IMR-90 (cell line): ENCODE results near the gene NPPA. TPM values are rescaled to one million over a fixed set of nuclear protein-coding genes. Genes with fewer than 3 reads are reported as not detected.

Source experiments
- ATAC-seq: fragments of 200-7000 bp; cut with Tn5 transposase; 2 replicates; pipeline ENCODE4 v1.9.1; 2020; ENCODE audit warnings: low read depth, mild to moderate bottlenecking, moderate library complexity
- BruUV-seq: library from RNA; stranded (reverse); fragments of 400-500 nt; replicated peaks from 2 replicates; lab custom pipeline; 2021; lab: Mats Ljungman, UMichigan
- CTCF ChIA-PET: fragments of 300-600 bp; formaldehyde crosslinking; extraction: SDS; loops from one replicate; lab custom pipeline; 2021; ENCODE audit warnings: antibody characterized with exemption; lab: Yijun Ruan, JAX
- POLR2A ChIA-PET: fragments of 300-600 bp; sonication (Branson Sonifier 250); formaldehyde crosslinking; loops from one replicate; lab custom pipeline; 2022; ENCODE audit warnings: antibody characterized with exemption; ENCODE audit not compliant: unreplicated experiment; lab: Charles Lee
- DNase-seq: peaks from one replicate; pipeline ENCODE4 v3.0.0; 2013
- H2AFZ ChIP-seq: replicated peaks from 2 replicates; pipeline ENCODE3; 2013; ENCODE audit warnings: low read length, mild to moderate bottlenecking; ENCODE audit not compliant: poor library complexity
- H2AK5ac ChIP-seq: 2 replicates; pipeline ENCODE4 v1.6.1; 2013; ENCODE audit warnings: low read depth, low read length, inconsistent platforms
- H2AK9ac ChIP-seq: replicated peaks from 2 replicates; pipeline ENCODE3; 2013; ENCODE audit warnings: mild to moderate bottlenecking, low read depth, low read length, moderate library complexity; ENCODE audit not compliant: poor library complexity
- H2BK120ac ChIP-seq: 2 replicates; pipeline ENCODE4 v1.6.1; 2013; ENCODE audit warnings: low read depth, low read length, inconsistent platforms
- H2BK15ac ChIP-seq: 3 replicates; pipeline ENCODE4 v1.6.1; 2013; ENCODE audit warnings: low read depth, low read length, inconsistent platforms
- H2BK20ac ChIP-seq: 2 replicates; pipeline ENCODE4 v1.6.1; 2013; ENCODE audit warnings: low read depth, mild to moderate bottlenecking, inconsistent platforms, low read length, moderate library complexity
- H2BK5ac ChIP-seq: 2 replicates; pipeline ENCODE4 v1.6.1; 2013; ENCODE audit warnings: mild to moderate bottlenecking, low read depth, low read length, inconsistent platforms; ENCODE audit not compliant: poor library complexity, severe bottlenecking
- H3K14ac ChIP-seq: replicated peaks from 2 replicates; pipeline ENCODE4 v1.6.1; 2013; ENCODE audit warnings: low read depth, low read length, inconsistent platforms
- H3K18ac ChIP-seq: 2 replicates; pipeline ENCODE4 v1.6.1; 2013; ENCODE audit warnings: low read depth, low read length, control low read depth
- H3K23ac ChIP-seq: 2 replicates; pipeline ENCODE4 v1.6.1; 2013; ENCODE audit warnings: low read depth, low read length, inconsistent platforms
- H3K27ac ChIP-seq: 2 replicates; pipeline ENCODE4 v1.5.1; 2013; ENCODE audit warnings: mild to moderate bottlenecking, control low read depth, low read length; ENCODE audit not compliant: insufficient read depth
- H3K27me3 ChIP-seq: 2 replicates; pipeline ENCODE4 v1.6.1; 2013; ENCODE audit warnings: low read length; ENCODE audit not compliant: control insufficient read depth, insufficient read depth
- H3K36me3 ChIP-seq: 2 replicates; pipeline ENCODE4 v1.6.1; 2013; ENCODE audit warnings: low read length, mixed read lengths; ENCODE audit not compliant: control insufficient read depth, insufficient read depth
- H3K4ac ChIP-seq: 2 replicates; pipeline ENCODE4 v1.6.1; 2013; ENCODE audit warnings: low read depth, low read length, inconsistent platforms
- H3K4me1 ChIP-seq: 2 replicates; pipeline ENCODE4 v1.6.1; 2013; ENCODE audit warnings: low read length, mixed read lengths; ENCODE audit not compliant: control insufficient read depth, insufficient read depth
- H3K4me2 ChIP-seq: 2 replicates; pipeline ENCODE4 v1.6.1; 2013; ENCODE audit warnings: low read depth, mild to moderate bottlenecking, control low read depth, low read length, moderate library complexity
- H3K4me3 ChIP-seq: 2 replicates; pipeline ENCODE4 v1.5.1; 2013; ENCODE audit warnings: low read depth, mild to moderate bottlenecking, control low read depth, low read length, moderate library complexity; ENCODE audit not compliant: insufficient read depth
- H3K56ac ChIP-seq: 2 replicates; pipeline ENCODE4 v1.6.1; 2013; ENCODE audit warnings: low read length, inconsistent platforms; ENCODE audit not compliant: insufficient read depth; ENCODE audit errors: extremely low read depth
- H3K79me1 ChIP-seq, 2 experiments: 2 replicates each; pipeline ENCODE4 v1.6.1; 2013; ENCODE audit warnings: low read length in 2 of 2, inconsistent platforms in 1 of 2, low read depth in 1 of 2
- H3K9ac ChIP-seq: 2 replicates; pipeline ENCODE4 v1.6.1; 2013; ENCODE audit warnings: low read depth, low read length, control low read depth
- H3K9me1 ChIP-seq: 2 replicates; pipeline ENCODE4 v1.6.1; 2013; ENCODE audit warnings: low read length, inconsistent platforms; ENCODE audit not compliant: insufficient read depth
- H3K9me3 ChIP-seq: 2 replicates; pipeline ENCODE4 v1.6.1; 2013; ENCODE audit warnings: low read length; ENCODE audit not compliant: control insufficient read depth, insufficient read depth
- H4K20me1 ChIP-seq: 2 replicates; pipeline ENCODE4 v1.6.1; 2013; ENCODE audit warnings: low read length, inconsistent platforms; ENCODE audit not compliant: insufficient read depth
- H4K5ac ChIP-seq: 2 replicates; pipeline ENCODE4 v1.6.1; 2013; ENCODE audit warnings: mild to moderate bottlenecking, low read depth, low read length, control low read depth
- H4K8ac ChIP-seq, 2 experiments: 2 replicates each; pipeline ENCODE4 v1.6.1; 2013; ENCODE audit warnings: low read depth in 2 of 2, low read length in 2 of 2, control low read depth in 1 of 2, inconsistent platforms in 1 of 2
- H4K91ac ChIP-seq: 2 replicates; pipeline ENCODE4 v1.6.1; 2013; ENCODE audit warnings: low read depth, low read length, inconsistent platforms; ENCODE audit not compliant: insufficient read depth
- BHLHE40 ChIP-seq: fragments of 150-350 bp; IDR thresholded peaks from 2 replicates; pipeline ENCODE4 v1.6.1; 2016; ENCODE audit warnings: mild to moderate bottlenecking, low read depth, low read length
- CTCF ChIP-seq: conservative IDR thresholded peaks from 2 replicates; pipeline ENCODE4 v1.5.1; 2012; ENCODE audit warnings: mild to moderate bottlenecking, low read depth, low read length, improper control_type of control experiment
- RAD21 ChIP-seq: IDR thresholded peaks from 2 replicates; pipeline ENCODE4 v1.6.1; 2012; ENCODE audit warnings: low read length, improper control_type of control experiment
- RCOR1 ChIP-seq: IDR thresholded peaks from 2 replicates; pipeline ENCODE4 v1.6.1; 2012; ENCODE audit warnings: mild to moderate bottlenecking, low read length, improper control_type of control experiment; ENCODE audit not compliant: insufficient replicate concordance
- SMC3 ChIP-seq: fragments of 150-350 bp; IDR thresholded peaks from 2 replicates; pipeline ENCODE4 v1.6.1; 2016; ENCODE audit warnings: low read depth, mild to moderate bottlenecking, antibody characterized with exemption, low read length, moderate library complexity
- WGBS, 2 experiments: methylation state at CpG; one replicate each; pipeline versions ENCODE4 v1.1.5 to v1.1.7; 2013; ENCODE audit warnings: missing lambda C conversion rate in 2 of 2; ENCODE audit not compliant: insufficient read length in 1 of 2; ENCODE audit errors: extremely low coverage in 2 of 2; 5-methylcytosine and 5-hydroxymethylcytosine counted together
- dilution Hi-C: fragments of 300-500 bp; cut with HindIII; formaldehyde crosslinking; loops from one replicate; pipeline ENCODE4 v1.14.3; 2018; ENCODE audit warnings: low sequenced_read_pairs; ENCODE audit not compliant: unreplicated experiment
- in situ Hi-C: fragments of 300-500 bp; cut with MboI; formaldehyde crosslinking; loops from 3 replicates; pipeline ENCODE4 v1.14.3; 2019; ENCODE audit warnings: low sequenced_read_pairs, inconsistent platforms, mixed read lengths
- intact Hi-C: fragments of 100-400 bp; cut with micrococcal nuclease; formaldehyde crosslinking; loops from 2 replicates; pipeline ENCODE4 v1.10.0; 2022
- polyA plus RNA-seq, 3 experiments: library from polyadenylated mRNA; depleted of rRNA; stranded (reverse); fragments of >200 nt; gene quantifications; 2 replicates each; pipeline ENCODE4 v1.2.3, GENCODE V29; 2012; ENCODE audit warnings: low replicate concordance in 1 of 3
- total RNA-seq: library from RNA; depleted of rRNA; stranded (reverse); fragments of >200 nt; gene quantifications from 2 replicates; pipeline ENCODE4 v1.2.3, GENCODE V29; 2012

Gene NPPA
- total and polyA plus RNA-seq, 2 of the 4 experiments (the other 2 are of a cell fraction), result not detected

GRCh38 chr1:11893907-11894251, 46.3 kb upstream of the NPPA start:
- TF ChIP-seq RAD21, result peak; percentile 71
- peak; percentile 72 for TF ChIP-seq CTCF
- no peak for TF ChIP-seq BHLHE40
- TF ChIP-seq SMC3, result peak; percentile 67
- no peak for TF ChIP-seq RCOR1
- no TSS peak for BruUV-seq
- Histone ChIP-seq H4K5ac (no peak overlapping the region), H3K23ac (no peak overlapping the region), H3K4ac (no peak overlapping the region), H2AK5ac (no peak overlapping the region), H3K27ac (no peak overlapping the region), H4K91ac (no peak overlapping the region), H3K56ac (no peak overlapping the region), H4K20me1 (no peaks in the 10 kb centered on the region), H3K14ac (no peak overlapping the region), H2AFZ (no peak overlapping the region), H3K9ac (no peak overlapping the region), H3K18ac (no peak overlapping the region), H3K27me3 (peaks cover 41% of the 10 kb centered on the region), H4K8ac (no peak overlapping the region), H2BK20ac (no peak overlapping the region), H3K4me3 (no peak overlapping the region), H2BK15ac (no peak overlapping the region), H3K9me1 (no peaks in the 10 kb centered on the region), H3K79me1 (no peaks in the 10 kb centered on the region), H2BK5ac (no peak overlapping the region), H3K36me3 (no peaks in the 10 kb centered on the region), H3K4me1 (no peaks in the 10 kb centered on the region), H3K9me3 (no peaks in the 10 kb centered on the region), H3K4me2 (no peak overlapping the region), H2AK9ac (no peak overlapping the region), H2BK120ac (no peak overlapping the region)
- no CpG with 5 or more reads among the region's 5 CpGs for WGBS, 2 experiments
- dilution Hi-C loops, result no loop called here
- ChIA-PET CTCF (no interaction called here), POLR2A (no interaction called here)
- in situ Hi-C loops, result no loop called here
- ATAC-seq, result peak; percentile 92
- DNase-seq, result peak; percentile 15
- intact Hi-C loops, result loop anchor here (1.0 to 5.0 kb wide), 2 partner anchors 56 to 857 kb away; no protein-coding TSS in a partner anchor
